ENCODE data around the gene BSND.

The BSND gene

GRCh38 chr1:55049271-55049913 lies 50.7 kb downstream of the BSND start:
- no peak for DNase-seq

GRCh38 chr1:55049914-55050278 lies 51.2 kb downstream of the BSND start:
- DNase-seq, result no peak

- DNase-seq, result no peak
Measured at GRCh38 chr1:55050283-55050682, 51.5 kb downstream of the BSND start.

- DNase-seq, result no peak
Measured at GRCh38 chr1:55051169-55051568, 52.4 kb downstream of the BSND start.

GRCh38 chr1:55051621-55052020 lies 52.9 kb downstream of the BSND start:
- no peak for DNase-seq

- no peak for DNase-seq
Measured at GRCh38 chr1:55052221-55053142, 53.7 kb downstream of the BSND start.

GRCh38 chr1:55053265-55053954 lies 54.7 kb downstream of the BSND start:
- no peak for DNase-seq

GRCh38 chr1:55054396-55054795 lies 55.7 kb downstream of the BSND start:
- no peak for DNase-seq

- DNase-seq, result no peak
Measured at GRCh38 chr1:55055084-55055882, 56.5 kb downstream of the BSND start.

- no peak for DNase-seq
Measured at GRCh38 chr1:55055951-55056631, 57.4 kb downstream of the BSND start.

GRCh38 chr1:55056632-55056992 lies 57.9 kb downstream of the BSND start:
- DNase-seq, result no peak

GRCh38 chr1:55057270-55057955 lies 58.7 kb downstream of the BSND start:
- no peak for DNase-seq

GRCh38 chr1:55057956-55058298 lies 59.2 kb downstream of the BSND start:
- DNase-seq, result no peak

GRCh38 chr1:55059302-55060132 lies 60.8 kb downstream of the BSND start:
- no peak for DNase-seq

- DNase-seq, result no peak
Measured at GRCh38 chr1:55060133-55060999, 61.6 kb downstream of the BSND start.

- no peak for DNase-seq
Measured at GRCh38 chr1:55061000-55061705, 62.4 kb downstream of the BSND start.

All from retina (tissue), 1 donor.